WTC11 (cell line): ENCODE results near the gene NFATC2IP. TPM values are rescaled to one million over a fixed set of nuclear protein-coding genes. Genes with fewer than 3 reads are reported as not detected.
"Not testable (repeated sequence)": the region's sequence is repeated elsewhere in the genome, so short reads cannot be mapped to it uniquely, and the experiment has no call there.

Experiments used
- ATAC-seq: fragments of 200-7000 bp; cut with Tn5 transposase; 2 replicates; pipeline ENCODE4 v1.10.0; 2021; ENCODE audit warnings: mild to moderate bottlenecking, moderate library complexity
- CTCF ChIA-PET: fragments of 300-600 bp; sonication (Branson Sonifier 250); formaldehyde crosslinking; loops from one replicate; lab custom pipeline; 2021; ENCODE audit warnings: antibody characterized with exemption; lab: Charles Lee
- POLR2A ChIA-PET: fragments of 350-600 bp; sonication (Branson Sonifier 250); formaldehyde crosslinking; loops from one replicate; lab custom pipeline; 2021; ENCODE audit warnings: antibody characterized with exemption; lab: Charles Lee
- DNase-seq: peaks from one replicate; pipeline ENCODE4 v3.0.0; 2021; ENCODE audit warnings: low spot score
- H3K27ac Mint-ChIP-seq: 2 replicates; pipeline ENCODE4 v1.8.0; 2021; ENCODE audit warnings: mixed read lengths
- H3K27me3 Mint-ChIP-seq: 2 replicates; pipeline ENCODE4 v1.8.0; 2021; ENCODE audit warnings: low read depth, mild to moderate bottlenecking, moderate library complexity, mixed read lengths
- H3K36me3 Mint-ChIP-seq: 2 replicates; pipeline ENCODE4 v1.8.0; 2021; ENCODE audit warnings: mixed read lengths
- H3K4me1 Mint-ChIP-seq: 2 replicates; pipeline ENCODE4 v1.8.0; 2022; ENCODE audit warnings: mixed read lengths
- H3K4me3 Mint-ChIP-seq: 2 replicates; pipeline ENCODE4 v1.8.0; 2021; ENCODE audit warnings: mild to moderate bottlenecking, moderate library complexity, mixed read lengths
- H3K9me3 Mint-ChIP-seq: 2 replicates; pipeline ENCODE4 v1.8.0; 2021; ENCODE audit warnings: mixed read lengths
- CBFB ChIP-seq: sonication (generic); formaldehyde crosslinking; IDR thresholded peaks from 2 replicates; pipeline ENCODE4 v1.8.1; 2022; ENCODE audit warnings: mild to moderate bottlenecking, low read depth, missing genetic modification reagents
- FOXK1 ChIP-seq: sonication (generic); formaldehyde crosslinking; IDR thresholded peaks from 2 replicates; pipeline ENCODE4 v1.8.0; 2022; ENCODE audit warnings: mild to moderate bottlenecking, moderate library complexity, missing genetic modification reagents
- GTF2I ChIP-seq: fragments of 250-450 bp; sonication (Bioruptor Pico); conservative IDR thresholded peaks from 2 replicates; pipeline ENCODE4 v1.4.0; 2021; ENCODE audit warnings: mild to moderate bottlenecking
- JUN ChIP-seq: sonication (generic); formaldehyde crosslinking; IDR thresholded peaks from 2 replicates; pipeline ENCODE4 v1.8.0; 2023; ENCODE audit warnings: mild to moderate bottlenecking, missing genetic modification reagents
- MXD4 ChIP-seq: fragments of 250-450 bp; sonication (Bioruptor Pico); IDR thresholded peaks from 2 replicates; pipeline ENCODE4 v1.8.0; 2021; ENCODE audit warnings: mild to moderate bottlenecking, moderate library complexity, borderline replicate concordance
- MYBL2 ChIP-seq: sonication (generic); formaldehyde crosslinking; IDR thresholded peaks from 2 replicates; pipeline ENCODE4 v1.8.1; 2023; ENCODE audit warnings: mild to moderate bottlenecking, moderate library complexity, missing genetic modification reagents
- NR2C2 ChIP-seq: sonication (generic); formaldehyde crosslinking; IDR thresholded peaks from 2 replicates; pipeline ENCODE4 v1.8.0; 2022; ENCODE audit warnings: mild to moderate bottlenecking, missing genetic modification reagents
- TEAD1 ChIP-seq: sonication (generic); formaldehyde crosslinking; IDR thresholded peaks from 2 replicates; pipeline ENCODE4 v1.8.0; 2022; ENCODE audit warnings: mild to moderate bottlenecking, missing genetic modification reagents
- TEAD4 ChIP-seq: sonication (generic); formaldehyde crosslinking; IDR thresholded peaks from 2 replicates; pipeline ENCODE4 v1.8.0; 2022; ENCODE audit warnings: mild to moderate bottlenecking, missing genetic modification reagents
- ZNF138 ChIP-seq: sonication (generic); formaldehyde crosslinking; conservative IDR thresholded peaks from 2 replicates; pipeline ENCODE4 v1.8.1; 2022; ENCODE audit warnings: mild to moderate bottlenecking, moderate library complexity, missing genetic modification reagents
- ZNF263 ChIP-seq: sonication (generic); formaldehyde crosslinking; IDR thresholded peaks from 2 replicates; pipeline ENCODE4 v1.8.1; 2022; ENCODE audit warnings: low read depth, mild to moderate bottlenecking, moderate library complexity, missing genetic modification reagents
- ZNF396 ChIP-seq: fragments of 250-450 bp; sonication (Bioruptor Pico); IDR thresholded peaks from 2 replicates; pipeline ENCODE4 v1.8.0; 2021; ENCODE audit warnings: mild to moderate bottlenecking, moderate library complexity, borderline replicate concordance
- ZNF423 ChIP-seq: fragments of 250-450 bp; sonication (Bioruptor Pico); IDR thresholded peaks from 2 replicates; pipeline ENCODE4 v2.1.2; 2022; ENCODE audit warnings: mild to moderate bottlenecking, moderate library complexity
- total RNA-seq: library from RNA; stranded (reverse); gene quantifications from 3 replicates; pipeline ENCODE4 v1.2.3, GENCODE V29; 2021
- TF ChIP-seq, protein P1 (sequence below): sonication (generic); formaldehyde crosslinking; IDR thresholded peaks from 2 replicates; pipeline ENCODE4 v1.8.0; 2023; ENCODE audit warnings: mild to moderate bottlenecking, missing genetic modification reagents
- TF ChIP-seq, protein P2 (sequence below): sonication (generic); formaldehyde crosslinking; IDR thresholded peaks from 2 replicates; pipeline ENCODE4 v1.8.1; 2022; ENCODE audit warnings: low read depth, missing genetic modification reagents, borderline replicate concordance
- TF ChIP-seq, protein P3 (sequence below): sonication (generic); formaldehyde crosslinking; IDR thresholded peaks from 2 replicates; pipeline ENCODE4 v1.8.0; 2022; ENCODE audit warnings: mild to moderate bottlenecking, missing genetic modification reagents
- TF ChIP-seq, protein P4 (sequence below): sonication (generic); formaldehyde crosslinking; IDR thresholded peaks from 2 replicates; pipeline ENCODE4 v1.8.1; 2023; ENCODE audit warnings: mild to moderate bottlenecking, missing genetic modification reagents
- TF ChIP-seq, protein P5 (sequence below): fragments of 250-450 bp; sonication (Bioruptor Pico); IDR thresholded peaks from 2 replicates; pipeline ENCODE4 v1.8.0; 2021; ENCODE audit warnings: mild to moderate bottlenecking
- TF ChIP-seq, protein P6 (sequence below): fragments of 200-600 bp; IDR thresholded peaks from 2 replicates; pipeline ENCODE4 v1.8.0; 2022; ENCODE audit warnings: antibody characterized with exemption
- TF ChIP-seq, protein P7 (sequence below): fragments of 250-450 bp; sonication (Bioruptor Pico); conservative IDR thresholded peaks from 2 replicates; pipeline ENCODE4 v1.9.0; 2021; ENCODE audit warnings: mild to moderate bottlenecking
- TF ChIP-seq, protein P8 (sequence below): sonication (generic); formaldehyde crosslinking; IDR thresholded peaks from 2 replicates; pipeline ENCODE4 v1.8.0; 2022; ENCODE audit warnings: mild to moderate bottlenecking, missing genetic modification reagents

Gene NFATC2IP
- total RNA-seq, 1 experiment from 2014 or later = 66.6 TPM

DNA sequence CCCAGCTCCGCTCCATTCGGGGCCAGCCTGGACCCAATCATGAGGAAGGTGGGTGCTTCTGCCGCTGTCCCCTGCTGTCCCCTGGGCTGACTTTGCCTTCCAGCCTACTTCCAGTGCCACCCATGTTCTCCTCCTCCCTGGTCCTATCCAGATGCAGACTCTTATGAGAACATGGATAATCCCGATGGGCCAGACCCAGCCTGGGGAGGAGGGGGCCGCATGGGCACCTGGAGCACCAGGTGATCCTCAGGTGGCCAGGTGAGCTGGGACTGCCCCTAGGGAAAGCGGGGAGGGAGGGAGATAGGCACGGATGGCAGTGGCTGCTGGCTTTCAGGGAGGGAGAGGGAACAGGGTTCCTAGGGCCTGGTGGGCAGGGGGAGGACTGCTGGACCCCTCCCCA, 12.0 kb upstream of the NFATC2IP start (continued):
- TF ChIP-seq, protein P1, sequence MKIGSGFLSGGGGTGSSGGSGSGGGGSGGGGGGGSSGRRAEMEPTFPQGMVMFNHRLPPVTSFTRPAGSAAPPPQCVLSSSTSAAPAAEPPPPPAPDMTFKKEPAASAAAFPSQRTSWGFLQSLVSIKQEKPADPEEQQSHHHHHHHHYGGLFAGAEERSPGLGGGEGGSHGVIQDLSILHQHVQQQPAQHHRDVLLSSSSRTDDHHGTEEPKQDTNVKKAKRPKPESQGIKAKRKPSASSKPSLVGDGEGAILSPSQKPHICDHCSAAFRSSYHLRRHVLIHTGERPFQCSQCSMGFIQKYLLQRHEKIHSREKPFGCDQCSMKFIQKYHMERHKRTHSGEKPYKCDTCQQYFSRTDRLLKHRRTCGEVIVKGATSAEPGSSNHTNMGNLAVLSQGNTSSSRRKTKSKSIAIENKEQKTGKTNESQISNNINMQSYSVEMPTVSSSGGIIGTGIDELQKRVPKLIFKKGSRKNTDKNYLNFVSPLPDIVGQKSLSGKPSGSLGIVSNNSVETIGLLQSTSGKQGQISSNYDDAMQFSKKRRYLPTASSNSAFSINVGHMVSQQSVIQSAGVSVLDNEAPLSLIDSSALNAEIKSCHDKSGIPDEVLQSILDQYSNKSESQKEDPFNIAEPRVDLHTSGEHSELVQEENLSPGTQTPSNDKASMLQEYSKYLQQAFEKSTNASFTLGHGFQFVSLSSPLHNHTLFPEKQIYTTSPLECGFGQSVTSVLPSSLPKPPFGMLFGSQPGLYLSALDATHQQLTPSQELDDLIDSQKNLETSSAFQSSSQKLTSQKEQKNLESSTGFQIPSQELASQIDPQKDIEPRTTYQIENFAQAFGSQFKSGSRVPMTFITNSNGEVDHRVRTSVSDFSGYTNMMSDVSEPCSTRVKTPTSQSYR (CRISPR knock-in tag) = no peak
- TF ChIP-seq, protein P2, sequence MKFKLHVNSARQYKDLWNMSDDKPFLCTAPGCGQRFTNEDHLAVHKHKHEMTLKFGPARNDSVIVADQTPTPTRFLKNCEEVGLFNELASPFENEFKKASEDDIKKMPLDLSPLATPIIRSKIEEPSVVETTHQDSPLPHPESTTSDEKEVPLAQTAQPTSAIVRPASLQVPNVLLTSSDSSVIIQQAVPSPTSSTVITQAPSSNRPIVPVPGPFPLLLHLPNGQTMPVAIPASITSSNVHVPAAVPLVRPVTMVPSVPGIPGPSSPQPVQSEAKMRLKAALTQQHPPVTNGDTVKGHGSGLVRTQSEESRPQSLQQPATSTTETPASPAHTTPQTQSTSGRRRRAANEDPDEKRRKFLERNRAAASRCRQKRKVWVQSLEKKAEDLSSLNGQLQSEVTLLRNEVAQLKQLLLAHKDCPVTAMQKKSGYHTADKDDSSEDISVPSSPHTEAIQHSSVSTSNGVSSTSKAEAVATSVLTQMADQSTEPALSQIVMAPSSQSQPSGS (CRISPR knock-in tag) = no peak
- TF ChIP-seq TEAD1 (CRISPR knock-in tag) = no peak
- no peak for TF ChIP-seq GTF2I
- no peak for TF ChIP-seq JUN (CRISPR knock-in tag)
- TF ChIP-seq NR2C2 = no peak
- TF ChIP-seq, protein P3, sequence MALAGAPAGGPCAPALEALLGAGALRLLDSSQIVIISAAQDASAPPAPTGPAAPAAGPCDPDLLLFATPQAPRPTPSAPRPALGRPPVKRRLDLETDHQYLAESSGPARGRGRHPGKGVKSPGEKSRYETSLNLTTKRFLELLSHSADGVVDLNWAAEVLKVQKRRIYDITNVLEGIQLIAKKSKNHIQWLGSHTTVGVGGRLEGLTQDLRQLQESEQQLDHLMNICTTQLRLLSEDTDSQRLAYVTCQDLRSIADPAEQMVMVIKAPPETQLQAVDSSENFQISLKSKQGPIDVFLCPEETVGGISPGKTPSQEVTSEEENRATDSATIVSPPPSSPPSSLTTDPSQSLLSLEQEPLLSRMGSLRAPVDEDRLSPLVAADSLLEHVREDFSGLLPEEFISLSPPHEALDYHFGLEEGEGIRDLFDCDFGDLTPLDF = no peak
- no peak for TF ChIP-seq ZNF138
- no peak for TF ChIP-seq TEAD4

DNA sequence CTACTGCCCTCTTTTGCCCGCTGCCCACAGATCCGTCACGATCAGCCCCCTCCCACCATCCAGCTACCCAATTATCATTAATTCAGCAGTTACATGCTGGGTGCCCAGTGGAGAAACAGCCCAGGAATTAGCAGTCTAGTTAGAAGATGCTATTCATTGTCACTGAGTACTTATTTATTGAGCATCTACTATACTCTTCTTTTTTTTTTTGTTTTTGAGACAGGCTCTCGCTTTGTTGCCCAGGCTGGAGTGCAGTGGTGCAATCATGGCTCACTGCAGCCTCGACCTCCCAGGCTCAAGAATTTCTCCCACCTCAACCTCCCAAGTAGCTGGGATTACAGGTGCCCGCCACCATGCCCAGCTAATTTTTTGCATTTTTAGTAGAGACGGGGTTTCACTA, 10.9 kb upstream of the NFATC2IP start:
- ATAC-seq, H3K36me3 Mint-ChIP-seq, H3K9me3 Mint-ChIP-seq, H3K4me3 Mint-ChIP-seq, H3K4me1 Mint-ChIP-seq, POLR2A ChIA-PET, DNase-seq, H3K27ac Mint-ChIP-seq: not testable (repeated sequence)
- peaks cover 18% of the 10 kb centered on the region for H3K27me3 Mint-ChIP-seq
- CTCF ChIA-PET = interaction anchor here (1.7 kb wide), 1 partner anchor 14 kb away, joined by 4 read pairs; the partner anchor contains the start of gene RABEP2

DNA sequence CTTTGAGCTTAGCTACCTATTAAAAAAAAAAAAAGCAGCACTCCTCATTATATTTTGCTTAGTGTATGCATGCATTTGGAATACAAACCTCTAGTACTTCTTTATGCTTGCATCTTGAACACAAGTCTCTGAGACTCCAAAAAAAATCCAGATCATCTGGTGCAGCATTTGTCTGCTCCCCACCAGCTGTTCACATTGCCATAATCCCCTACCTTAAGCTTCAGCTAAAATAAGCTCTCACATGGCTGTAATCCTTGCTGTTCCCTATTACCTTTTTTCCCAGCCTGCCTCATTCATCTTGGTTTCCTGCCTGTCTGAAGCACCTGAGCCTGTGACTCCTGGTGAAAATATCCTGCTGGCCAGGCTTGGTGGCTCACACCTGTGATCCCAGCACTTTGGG, 7.5 kb upstream of the NFATC2IP start:
- no peaks in the 10 kb centered on the region for H3K36me3 Mint-ChIP-seq
- H3K9me3 Mint-ChIP-seq = no peaks in the 10 kb centered on the region
- H3K27ac Mint-ChIP-seq = no peak overlapping the region
- H3K4me1 Mint-ChIP-seq = peaks cover 8% of the 10 kb centered on the region
- ChIA-PET POLR2A (no interaction called here), CTCF (interaction anchor here (0.5 kb wide), 1 partner anchor 83 kb away, joined by 3 read pairs; no protein-coding TSS in a partner anchor)
- DNase-seq = no peak
- no peak overlapping the region for H3K4me3 Mint-ChIP-seq
- peaks cover 6% of the 10 kb centered on the region for H3K27me3 Mint-ChIP-seq
- ATAC-seq = no peak
- TF ChIP-seq CBFB (CRISPR knock-in tag) (no peak), MXD4 (CRISPR knock-in tag) (no peak), GTF2I (no peak), MYBL2 (no peak), ZNF423 (CRISPR knock-in tag) (no peak), ZNF396 (CRISPR knock-in tag) (no peak), ZNF263 (CRISPR knock-in tag) (no peak), FOXK1 (no peak)
- TF ChIP-seq, protein P4, sequence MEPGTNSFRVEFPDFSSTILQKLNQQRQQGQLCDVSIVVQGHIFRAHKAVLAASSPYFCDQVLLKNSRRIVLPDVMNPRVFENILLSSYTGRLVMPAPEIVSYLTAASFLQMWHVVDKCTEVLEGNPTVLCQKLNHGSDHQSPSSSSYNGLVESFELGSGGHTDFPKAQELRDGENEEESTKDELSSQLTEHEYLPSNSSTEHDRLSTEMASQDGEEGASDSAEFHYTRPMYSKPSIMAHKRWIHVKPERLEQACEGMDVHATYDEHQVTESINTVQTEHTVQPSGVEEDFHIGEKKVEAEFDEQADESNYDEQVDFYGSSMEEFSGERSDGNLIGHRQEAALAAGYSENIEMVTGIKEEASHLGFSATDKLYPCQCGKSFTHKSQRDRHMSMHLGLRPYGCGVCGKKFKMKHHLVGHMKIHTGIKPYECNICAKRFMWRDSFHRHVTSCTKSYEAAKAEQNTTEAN (CRISPR knock-in tag) = no peak
- TF ChIP-seq, protein P5, sequence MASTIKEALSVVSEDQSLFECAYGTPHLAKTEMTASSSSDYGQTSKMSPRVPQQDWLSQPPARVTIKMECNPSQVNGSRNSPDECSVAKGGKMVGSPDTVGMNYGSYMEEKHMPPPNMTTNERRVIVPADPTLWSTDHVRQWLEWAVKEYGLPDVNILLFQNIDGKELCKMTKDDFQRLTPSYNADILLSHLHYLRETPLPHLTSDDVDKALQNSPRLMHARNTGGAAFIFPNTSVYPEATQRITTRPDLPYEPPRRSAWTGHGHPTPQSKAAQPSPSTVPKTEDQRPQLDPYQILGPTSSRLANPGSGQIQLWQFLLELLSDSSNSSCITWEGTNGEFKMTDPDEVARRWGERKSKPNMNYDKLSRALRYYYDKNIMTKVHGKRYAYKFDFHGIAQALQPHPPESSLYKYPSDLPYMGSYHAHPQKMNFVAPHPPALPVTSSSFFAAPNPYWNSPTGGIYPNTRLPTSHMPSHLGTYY (CRISPR knock-in tag) = no peak
- TF ChIP-seq, protein P6, sequence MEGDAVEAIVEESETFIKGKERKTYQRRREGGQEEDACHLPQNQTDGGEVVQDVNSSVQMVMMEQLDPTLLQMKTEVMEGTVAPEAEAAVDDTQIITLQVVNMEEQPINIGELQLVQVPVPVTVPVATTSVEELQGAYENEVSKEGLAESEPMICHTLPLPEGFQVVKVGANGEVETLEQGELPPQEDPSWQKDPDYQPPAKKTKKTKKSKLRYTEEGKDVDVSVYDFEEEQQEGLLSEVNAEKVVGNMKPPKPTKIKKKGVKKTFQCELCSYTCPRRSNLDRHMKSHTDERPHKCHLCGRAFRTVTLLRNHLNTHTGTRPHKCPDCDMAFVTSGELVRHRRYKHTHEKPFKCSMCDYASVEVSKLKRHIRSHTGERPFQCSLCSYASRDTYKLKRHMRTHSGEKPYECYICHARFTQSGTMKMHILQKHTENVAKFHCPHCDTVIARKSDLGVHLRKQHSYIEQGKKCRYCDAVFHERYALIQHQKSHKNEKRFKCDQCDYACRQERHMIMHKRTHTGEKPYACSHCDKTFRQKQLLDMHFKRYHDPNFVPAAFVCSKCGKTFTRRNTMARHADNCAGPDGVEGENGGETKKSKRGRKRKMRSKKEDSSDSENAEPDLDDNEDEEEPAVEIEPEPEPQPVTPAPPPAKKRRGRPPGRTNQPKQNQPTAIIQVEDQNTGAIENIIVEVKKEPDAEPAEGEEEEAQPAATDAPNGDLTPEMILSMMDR = no peak
- TF ChIP-seq, protein P7, sequence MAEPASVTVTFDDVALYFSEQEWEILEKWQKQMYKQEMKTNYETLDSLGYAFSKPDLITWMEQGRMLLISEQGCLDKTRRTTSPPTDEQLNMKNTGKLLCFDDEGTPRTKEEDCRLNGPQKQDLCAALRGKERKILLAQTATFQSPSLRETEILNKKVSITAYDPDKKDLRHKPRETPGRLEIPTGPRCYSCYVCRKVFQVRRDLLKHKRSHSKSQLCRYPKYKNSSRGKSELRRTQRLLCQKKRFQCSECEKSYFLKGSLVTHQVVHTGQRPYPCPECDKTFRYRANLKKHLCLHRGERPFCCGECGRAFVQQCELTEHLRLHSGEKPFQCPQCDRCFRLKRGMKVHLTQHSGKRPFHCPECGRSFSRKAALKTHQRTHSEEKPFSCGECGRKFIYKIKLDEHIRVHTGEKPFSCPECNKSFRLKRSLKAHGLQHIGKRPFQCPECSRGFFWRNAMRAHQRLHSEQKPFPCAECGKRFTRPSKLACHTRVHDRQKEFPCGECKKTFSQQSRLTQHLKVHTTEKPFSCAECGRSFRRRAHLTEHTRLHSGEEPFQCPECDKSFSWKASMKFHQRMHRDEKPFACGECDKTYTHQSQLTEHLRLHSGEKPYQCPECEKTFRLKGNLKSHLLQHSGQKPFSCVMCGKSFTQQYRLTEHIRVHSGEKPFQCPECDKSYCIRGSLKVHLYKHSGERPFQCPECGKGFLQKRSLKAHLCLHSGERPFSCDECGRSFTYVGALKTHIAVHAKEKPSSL = no peak
- TF ChIP-seq, protein P8, sequence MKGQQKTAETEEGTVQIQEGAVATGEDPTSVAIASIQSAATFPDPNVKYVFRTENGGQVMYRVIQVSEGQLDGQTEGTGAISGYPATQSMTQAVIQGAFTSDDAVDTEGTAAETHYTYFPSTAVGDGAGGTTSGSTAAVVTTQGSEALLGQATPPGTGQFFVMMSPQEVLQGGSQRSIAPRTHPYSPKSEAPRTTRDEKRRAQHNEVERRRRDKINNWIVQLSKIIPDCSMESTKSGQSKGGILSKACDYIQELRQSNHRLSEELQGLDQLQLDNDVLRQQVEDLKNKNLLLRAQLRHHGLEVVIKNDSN (CRISPR knock-in tag) = no peak
